HEK293 (cell line): ENCODE results near the gene PNMA1.

Experiments
- MZF1 ChIP-seq: fragments of 450-650 bp; formaldehyde crosslinking; IDR thresholded peaks from 2 replicates; pipeline ENCODE4 v1.5.1; 2017; ENCODE audit warnings: missing biosample characterization, missing genetic modification characterization, borderline replicate concordance
- SP2 ChIP-seq: fragments of 450-650 bp; formaldehyde crosslinking; IDR thresholded peaks from 2 replicates; pipeline ENCODE4 v1.5.1; 2016; ENCODE audit warnings: missing biosample characterization, missing genetic modification characterization
- ZBTB1 ChIP-seq: fragments of 450-650 bp; formaldehyde crosslinking; IDR thresholded peaks from 2 replicates; pipeline ENCODE4 v1.5.1; 2016; ENCODE audit warnings: missing biosample characterization, missing genetic modification characterization
- ZBTB8A ChIP-seq: fragments of 450-650 bp; formaldehyde crosslinking; IDR thresholded peaks from 2 replicates; pipeline ENCODE4 v1.5.1; 2016; ENCODE audit warnings: missing biosample characterization, missing genetic modification characterization
- ZFP41 ChIP-seq: fragments of 450-650 bp; formaldehyde crosslinking; IDR thresholded peaks from 2 replicates; pipeline ENCODE4 v1.5.1; 2016; ENCODE audit warnings: missing biosample characterization, missing genetic modification characterization, borderline replicate concordance
- ZNF155 ChIP-seq: fragments of 450-650 bp; formaldehyde crosslinking; IDR thresholded peaks from 2 replicates; pipeline ENCODE4 v1.5.1; 2016; ENCODE audit warnings: missing biosample characterization, missing genetic modification characterization
- ZNF24 ChIP-seq: fragments of 450-650 bp; formaldehyde crosslinking; IDR thresholded peaks from 2 replicates; pipeline ENCODE4 v1.5.1; 2016; ENCODE audit warnings: missing biosample characterization, missing genetic modification characterization
- ZNF274 ChIP-seq, 2 experiments: fragments of 200-500 bp in 1 of 2; fragments of 450-650 bp in 1 of 2; sonication (Bioruptor generic) in 1 of 2; formaldehyde crosslinking in 1 of 2; IDR thresholded peaks; 2 replicates each; pipeline versions ENCODE4 v1.5.1 to v1.6.1; 2014 to 2016; ENCODE audit warnings: borderline replicate concordance in 1 of 2, inconsistent platforms in 1 of 2, low read length in 1 of 2, missing biosample characterization in 1 of 2, missing genetic modification characterization in 1 of 2
- ZNF473 ChIP-seq: fragments of 450-650 bp; formaldehyde crosslinking; IDR thresholded peaks from 2 replicates; pipeline ENCODE4 v1.5.1; 2017; ENCODE audit warnings: missing biosample characterization, missing genetic modification characterization
- ZNF561 ChIP-seq: fragments of 450-650 bp; IDR thresholded peaks from 2 replicates; pipeline ENCODE4 v1.5.1; 2018; ENCODE audit warnings: missing biosample characterization, missing genetic modification characterization, borderline replicate concordance
- ZNF623 ChIP-seq: fragments of 450-650 bp; formaldehyde crosslinking; IDR thresholded peaks from 2 replicates; pipeline ENCODE4 v1.5.1; 2016; ENCODE audit warnings: missing biosample characterization, missing genetic modification characterization
- TF ChIP-seq, protein P1 (sequence below): fragments of 450-650 bp; formaldehyde crosslinking; IDR thresholded peaks from 2 replicates; pipeline ENCODE4 v1.5.1; 2016; ENCODE audit warnings: missing biosample characterization, missing genetic modification characterization
- TF ChIP-seq, protein P2 (sequence below): fragments of 450-650 bp; IDR thresholded peaks from 2 replicates; pipeline ENCODE4 v1.5.1; 2018; ENCODE audit warnings: missing biosample characterization, mild to moderate bottlenecking, missing genetic modification characterization
- TF ChIP-seq, protein P3 (sequence below): fragments of 450-650 bp; IDR thresholded peaks from 2 replicates; pipeline ENCODE4 v1.5.1; 2018; ENCODE audit warnings: missing biosample characterization, missing genetic modification characterization

DNA sequence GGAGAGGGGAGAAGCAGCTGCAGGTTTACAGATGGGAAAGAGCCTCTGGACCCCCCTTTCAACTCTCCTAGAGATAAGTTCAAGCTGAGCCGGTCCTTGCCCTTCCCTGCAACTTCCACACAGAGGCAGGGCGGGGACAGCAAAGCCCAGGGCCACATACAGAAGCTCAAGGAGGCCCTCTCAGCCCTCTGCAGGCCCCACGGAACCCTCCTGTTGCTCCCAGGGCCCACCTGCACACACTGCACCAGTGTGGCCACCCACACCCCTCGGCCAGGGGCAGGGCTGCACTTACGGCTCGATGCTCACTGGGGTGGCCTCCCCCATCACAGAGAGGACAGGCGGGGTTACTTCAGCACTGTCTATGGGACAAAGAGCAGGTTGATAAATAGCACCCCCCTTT is 13.0 kb upstream of the PNMA1 start:
- TF ChIP-seq ZNF155 (tag by site-specific recombination) (no peak), ZFP41 (tag by site-specific recombination) (no peak), ZNF473 (no peak), ZNF561 (tag by site-specific recombination) (no peak), ZBTB8A (tag by site-specific recombination) (no peak), ZNF24 (tag by site-specific recombination) (no peak), ZNF623 (tag by site-specific recombination) (no peak), MZF1 (no peak), ZNF274 (IDR thresholded peaks at IDR 0.05; ENCODE audit: low read length) (no peak), ZNF274 (tag by site-specific recombination; IDR thresholded peaks at IDR 0.05; ENCODE audit: borderline replicate concordance) (no peak), SP2 (tag by site-specific recombination) (no peak), ZBTB1 (no peak)
- TF ChIP-seq, protein P1, sequence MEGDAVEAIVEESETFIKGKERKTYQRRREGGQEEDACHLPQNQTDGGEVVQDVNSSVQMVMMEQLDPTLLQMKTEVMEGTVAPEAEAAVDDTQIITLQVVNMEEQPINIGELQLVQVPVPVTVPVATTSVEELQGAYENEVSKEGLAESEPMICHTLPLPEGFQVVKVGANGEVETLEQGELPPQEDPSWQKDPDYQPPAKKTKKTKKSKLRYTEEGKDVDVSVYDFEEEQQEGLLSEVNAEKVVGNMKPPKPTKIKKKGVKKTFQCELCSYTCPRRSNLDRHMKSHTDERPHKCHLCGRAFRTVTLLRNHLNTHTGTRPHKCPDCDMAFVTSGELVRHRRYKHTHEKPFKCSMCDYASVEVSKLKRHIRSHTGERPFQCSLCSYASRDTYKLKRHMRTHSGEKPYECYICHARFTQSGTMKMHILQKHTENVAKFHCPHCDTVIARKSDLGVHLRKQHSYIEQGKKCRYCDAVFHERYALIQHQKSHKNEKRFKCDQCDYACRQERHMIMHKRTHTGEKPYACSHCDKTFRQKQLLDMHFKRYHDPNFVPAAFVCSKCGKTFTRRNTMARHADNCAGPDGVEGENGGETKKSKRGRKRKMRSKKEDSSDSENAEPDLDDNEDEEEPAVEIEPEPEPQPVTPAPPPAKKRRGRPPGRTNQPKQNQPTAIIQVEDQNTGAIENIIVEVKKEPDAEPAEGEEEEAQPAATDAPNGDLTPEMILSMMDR (tag by site-specific recombination): no peak
- TF ChIP-seq, protein P2, sequence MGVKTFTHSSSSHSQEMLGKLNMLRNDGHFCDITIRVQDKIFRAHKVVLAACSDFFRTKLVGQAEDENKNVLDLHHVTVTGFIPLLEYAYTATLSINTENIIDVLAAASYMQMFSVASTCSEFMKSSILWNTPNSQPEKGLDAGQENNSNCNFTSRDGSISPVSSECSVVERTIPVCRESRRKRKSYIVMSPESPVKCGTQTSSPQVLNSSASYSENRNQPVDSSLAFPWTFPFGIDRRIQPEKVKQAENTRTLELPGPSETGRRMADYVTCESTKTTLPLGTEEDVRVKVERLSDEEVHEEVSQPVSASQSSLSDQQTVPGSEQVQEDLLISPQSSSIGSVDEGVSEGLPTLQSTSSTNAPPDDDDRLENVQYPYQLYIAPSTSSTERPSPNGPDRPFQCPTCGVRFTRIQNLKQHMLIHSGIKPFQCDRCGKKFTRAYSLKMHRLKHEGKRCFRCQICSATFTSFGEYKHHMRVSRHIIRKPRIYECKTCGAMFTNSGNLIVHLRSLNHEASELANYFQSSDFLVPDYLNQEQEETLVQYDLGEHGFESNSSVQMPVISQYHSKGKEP (tag by site-specific recombination): no peak
- TF ChIP-seq, protein P3, sequence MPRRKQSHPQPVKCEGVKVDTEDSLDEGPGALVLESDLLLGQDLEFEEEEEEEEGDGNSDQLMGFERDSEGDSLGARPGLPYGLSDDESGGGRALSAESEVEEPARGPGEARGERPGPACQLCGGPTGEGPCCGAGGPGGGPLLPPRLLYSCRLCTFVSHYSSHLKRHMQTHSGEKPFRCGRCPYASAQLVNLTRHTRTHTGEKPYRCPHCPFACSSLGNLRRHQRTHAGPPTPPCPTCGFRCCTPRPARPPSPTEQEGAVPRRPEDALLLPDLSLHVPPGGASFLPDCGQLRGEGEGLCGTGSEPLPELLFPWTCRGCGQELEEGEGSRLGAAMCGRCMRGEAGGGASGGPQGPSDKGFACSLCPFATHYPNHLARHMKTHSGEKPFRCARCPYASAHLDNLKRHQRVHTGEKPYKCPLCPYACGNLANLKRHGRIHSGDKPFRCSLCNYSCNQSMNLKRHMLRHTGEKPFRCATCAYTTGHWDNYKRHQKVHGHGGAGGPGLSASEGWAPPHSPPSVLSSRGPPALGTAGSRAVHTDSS (tag by site-specific recombination): no peak
